HepG2 (cell line): ENCODE measurements around the gene NTN3. TPM values are rescaled to one million over a fixed set of nuclear protein-coding genes. Genes with fewer than 3 reads are reported as not detected.

Experiments used
- AGO1 ChIP-seq: fragments of 200-400 bp; formaldehyde crosslinking; IDR thresholded peaks from 2 replicates; pipeline ENCODE4 v1.6.1; 2017; ENCODE audit warnings: mild to moderate bottlenecking, low read depth, low read length, moderate library complexity; ENCODE audit not compliant: poor library complexity, severe bottlenecking
- ARHGAP35 ChIP-seq: sonication (generic); formaldehyde crosslinking; IDR thresholded peaks from 2 replicates; pipeline ENCODE4 v1.9.0; 2022; ENCODE audit warnings: mild to moderate bottlenecking, inconsistent platforms, moderate library complexity, missing genetic modification reagents, borderline replicate concordance
- FOXO4 ChIP-seq: sonication (generic); formaldehyde crosslinking; conservative IDR thresholded peaks from 2 replicates; pipeline ENCODE4 v1.8.1; 2023; ENCODE audit warnings: missing genetic modification reagents
- GPN1 ChIP-seq: sonication (generic); formaldehyde crosslinking; IDR thresholded peaks from 2 replicates; pipeline ENCODE4 v1.5.1; 2020; ENCODE audit warnings: missing genetic modification reagents, borderline replicate concordance
- HNF4A ChIP-seq: sonication (generic); formaldehyde crosslinking; IDR thresholded peaks from 2 replicates; pipeline ENCODE4 v1.4.0; 2020; ENCODE audit warnings: missing genetic modification reagents
- KDM5B ChIP-seq: sonication (generic); formaldehyde crosslinking; IDR thresholded peaks from 2 replicates; pipeline ENCODE4 v1.4.0; 2020; ENCODE audit warnings: missing genetic modification reagents, mild to moderate bottlenecking, borderline replicate concordance
- KMT2B ChIP-seq: IDR thresholded peaks from 2 replicates; pipeline ENCODE4 v1.6.1; 2016; ENCODE audit warnings: missing genetic modification reagents, missing compliant biosample characterization
- RERE ChIP-seq: IDR thresholded peaks from 2 replicates; pipeline ENCODE4 v1.6.1; 2016; ENCODE audit warnings: low read depth, missing genetic modification reagents, missing compliant biosample characterization
- RFX5 ChIP-seq: IDR thresholded peaks from 2 replicates; pipeline ENCODE4 v1.6.1; 2011; ENCODE audit warnings: low read depth, low read length, improper control_type of control experiment
- ZNF207 ChIP-seq: fragments of 450-650 bp; IDR thresholded peaks from 2 replicates; pipeline ENCODE4 v1.6.1; 2016; ENCODE audit warnings: antibody characterized with exemption, borderline replicate concordance
- ZNF574 ChIP-seq: sonication (generic); formaldehyde crosslinking; IDR thresholded peaks from 2 replicates; pipeline ENCODE4 v1.4.0; 2020; ENCODE audit warnings: missing genetic modification reagents
- ZNF775 ChIP-seq: sonication (generic); formaldehyde crosslinking; IDR thresholded peaks from 2 replicates; pipeline ENCODE4 v1.4.0; 2020; ENCODE audit warnings: missing genetic modification reagents, mild to moderate bottlenecking, moderate library complexity, borderline replicate concordance
- polyA plus RNA-seq, 8 experiments: library from polyadenylated mRNA; depleted of rRNA in 3 of 8; stranded (reverse) in 7 of 8; unstranded in 1 of 8; fragments of >200 nt; fragmentation: Illumina TruSeq in 4 of 8; extraction: Trizol in 4 of 8; gene quantifications; 2 replicates each; pipeline versions ENCODE4 v1.2.1 to v1.2.3, GENCODE V29; 2011 to 2016; ENCODE audit warnings: low read depth in 4 of 8, missing spikeins in 1 of 8, mixed read lengths in 1 of 8; ENCODE audit not compliant: insufficient read depth in 1 of 8
- total RNA-seq, 5 experiments: library from RNA; depleted of rRNA; stranded (reverse); fragments of >200 nt; fragmentation: Illumina TruSeq; extraction: Trizol; gene quantifications; 2 replicates each; pipeline ENCODE4 v1.2.3, GENCODE V29; 2016; ENCODE audit warnings: low read depth in 1 of 5
- TF ChIP-seq, protein P1 (sequence below): sonication (generic); formaldehyde crosslinking; IDR thresholded peaks from 2 replicates; pipeline ENCODE4 v1.4.0; 2020; ENCODE audit warnings: missing genetic modification reagents, borderline replicate concordance

Gene NTN3
- total and polyA plus RNA-seq, 2 of the 13 experiments (the other 11 are each of a cell fraction or from before 2014, with no cell fraction given) = 0.09 to 0.20 TPM

DNA sequence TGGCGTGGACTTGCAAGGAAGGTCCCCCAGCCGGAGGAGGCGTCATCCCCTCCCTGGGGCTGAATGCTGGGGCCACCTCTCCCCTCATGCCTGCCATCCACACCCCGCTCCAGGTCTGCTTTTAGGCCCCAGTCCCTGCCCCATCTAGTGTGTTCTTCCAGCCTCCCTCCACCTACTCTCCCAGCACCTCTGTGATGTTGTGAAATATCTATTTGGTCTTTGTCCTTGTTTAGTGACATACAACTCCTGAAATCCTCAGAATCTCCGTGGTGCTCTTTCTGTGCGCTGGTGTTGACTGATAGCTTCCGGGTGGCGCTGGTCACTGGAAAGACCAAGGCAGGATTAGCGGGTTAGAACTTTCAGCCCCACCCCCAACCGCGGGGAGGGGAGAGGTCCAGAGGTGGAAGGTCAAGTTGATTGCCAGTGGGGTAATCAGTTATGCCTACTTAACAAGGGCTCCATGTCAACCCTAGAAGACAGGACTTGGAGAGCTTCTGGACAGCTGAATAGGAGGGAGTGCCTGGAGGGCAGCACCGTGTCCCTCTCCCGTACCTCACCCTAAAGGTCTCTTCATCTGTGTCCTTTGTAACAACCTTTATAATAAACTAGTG, 13.9 kb downstream of the NTN3 start (continued):
- no peak for TF ChIP-seq FOXO4 (CRISPR knock-in tag)
- peak; percentile 65; the same call in 1 of the 2 replicates for TF ChIP-seq KMT2B (CRISPR knock-in tag)
- TF ChIP-seq ZNF574 (CRISPR knock-in tag) = peak; percentile 82
- TF ChIP-seq AGO1 = no peak
- TF ChIP-seq, protein P1, sequence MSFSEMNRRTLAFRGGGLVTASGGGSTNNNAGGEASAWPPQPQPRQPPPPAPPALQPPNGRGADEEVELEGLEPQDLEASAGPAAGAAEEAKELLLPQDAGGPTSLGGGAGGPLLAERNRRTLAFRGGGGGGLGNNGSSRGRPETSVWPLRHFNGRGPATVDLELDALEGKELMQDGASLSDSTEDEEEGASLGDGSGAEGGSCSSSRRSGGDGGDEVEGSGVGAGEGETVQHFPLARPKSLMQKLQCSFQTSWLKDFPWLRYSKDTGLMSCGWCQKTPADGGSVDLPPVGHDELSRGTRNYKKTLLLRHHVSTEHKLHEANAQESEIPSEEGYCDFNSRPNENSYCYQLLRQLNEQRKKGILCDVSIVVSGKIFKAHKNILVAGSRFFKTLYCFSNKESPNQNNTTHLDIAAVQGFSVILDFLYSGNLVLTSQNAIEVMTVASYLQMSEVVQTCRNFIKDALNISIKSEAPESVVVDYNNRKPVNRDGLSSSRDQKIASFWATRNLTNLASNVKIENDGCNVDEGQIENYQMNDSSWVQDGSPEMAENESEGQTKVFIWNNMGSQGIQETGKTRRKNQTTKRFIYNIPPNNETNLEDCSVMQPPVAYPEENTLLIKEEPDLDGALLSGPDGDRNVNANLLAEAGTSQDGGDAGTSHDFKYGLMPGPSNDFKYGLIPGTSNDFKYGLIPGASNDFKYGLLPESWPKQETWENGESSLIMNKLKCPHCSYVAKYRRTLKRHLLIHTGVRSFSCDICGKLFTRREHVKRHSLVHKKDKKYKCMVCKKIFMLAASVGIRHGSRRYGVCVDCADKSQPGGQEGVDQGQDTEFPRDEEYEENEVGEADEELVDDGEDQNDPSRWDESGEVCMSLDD = no peak
- TF ChIP-seq ZNF775 (CRISPR knock-in tag) = no peak
- TF ChIP-seq HNF4A (CRISPR knock-in tag) = peak; percentile 88
- TF ChIP-seq ZNF207 = no peak
- TF ChIP-seq KDM5B (CRISPR knock-in tag) = no peak; the same call in 1 of the 2 replicates
- TF ChIP-seq RERE (CRISPR knock-in tag) = no peak; the same call in 1 of the 2 replicates
- TF ChIP-seq RFX5 = no peak
- TF ChIP-seq GPN1 = no peak
- no peak for TF ChIP-seq ARHGAP35
